ENCODE results near the gene AGPS.
A peak's percentile ranks its signal among the peaks of the same experiment; 100 is the strongest.
"Not testable (repeated sequence)": the region's sequence is repeated elsewhere in the genome, so short reads cannot be mapped to it uniquely, and the experiment has no call there.

AGPS gene

DNA sequence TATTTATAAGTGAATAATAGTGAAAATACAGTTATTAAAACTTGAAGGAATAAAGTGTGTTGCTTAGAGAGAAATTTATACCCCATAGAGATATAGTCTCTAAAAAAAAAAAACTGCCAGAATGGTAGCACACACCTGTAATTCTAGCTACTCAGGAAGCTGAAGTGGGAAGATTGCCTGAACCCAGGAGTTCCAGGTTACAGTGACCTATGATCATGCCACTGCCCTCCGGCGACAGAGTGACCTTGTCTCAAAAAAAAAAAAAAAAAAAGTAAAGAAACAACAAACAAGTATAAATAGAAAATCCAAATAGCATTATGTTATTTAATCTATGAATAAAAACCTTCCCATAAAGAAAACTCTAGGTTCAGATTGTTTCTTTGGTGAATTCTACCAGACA is 7.4 kb upstream of the AGPS start:
- DNase-seq (ENCODE audit: low read depth), result no peak

DNA sequence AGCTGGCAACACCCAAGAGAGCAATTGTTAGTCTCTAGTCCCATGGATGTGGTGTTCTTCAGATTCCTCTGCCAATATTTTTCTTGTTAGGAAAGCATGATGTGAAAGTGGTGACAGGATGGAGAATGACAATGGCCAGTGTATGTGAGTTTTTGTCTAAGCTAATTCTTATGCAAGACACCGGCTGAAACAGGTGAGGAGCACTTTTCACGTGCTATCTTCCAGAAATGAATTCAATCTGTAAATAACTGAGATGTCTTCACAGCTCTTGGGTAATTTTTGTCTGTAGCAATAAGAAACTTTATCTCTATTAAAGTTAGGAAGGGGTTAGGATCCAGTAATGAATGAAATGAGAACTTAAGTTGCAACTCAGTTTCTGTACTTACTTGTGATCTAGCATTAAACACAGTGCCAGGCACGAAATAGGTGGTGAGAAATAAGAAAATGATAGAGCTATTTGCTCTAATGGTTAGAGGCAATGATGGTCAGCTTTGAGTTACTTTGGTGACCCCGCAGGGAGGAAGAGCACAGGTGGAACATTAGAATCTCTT is 676 bp upstream of the AGPS start:
- DNase-seq (ENCODE audit: low read depth), result no peak

DNA sequence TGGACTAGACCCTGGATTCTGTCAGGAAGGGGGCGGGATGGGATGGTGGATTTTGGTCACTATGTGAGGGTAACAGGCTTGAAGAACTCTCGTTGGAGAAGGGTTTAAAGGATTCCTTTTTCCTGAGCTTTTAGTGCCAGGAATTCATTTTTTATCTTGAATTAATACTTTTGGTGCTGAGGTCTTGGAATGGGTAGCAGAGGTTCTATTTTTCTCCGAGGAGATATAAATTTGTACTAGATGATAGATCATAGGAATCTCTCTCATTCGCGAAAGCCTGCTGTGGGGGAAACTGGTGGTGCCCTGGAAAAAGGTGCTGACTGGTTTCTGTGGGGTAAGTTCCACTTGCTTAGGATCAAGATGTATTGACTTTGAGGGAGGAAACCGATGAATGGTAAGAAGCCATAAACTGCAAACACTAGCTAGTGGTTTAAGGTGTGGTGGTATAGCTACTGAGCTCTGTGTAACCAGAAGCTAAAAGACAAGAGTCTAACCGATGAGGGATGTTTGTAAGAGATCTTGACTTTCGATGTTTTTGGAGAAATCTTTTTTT is 706 bp downstream of the AGPS start:
- no peak for DNase-seq (ENCODE audit: low read depth)

DNA sequence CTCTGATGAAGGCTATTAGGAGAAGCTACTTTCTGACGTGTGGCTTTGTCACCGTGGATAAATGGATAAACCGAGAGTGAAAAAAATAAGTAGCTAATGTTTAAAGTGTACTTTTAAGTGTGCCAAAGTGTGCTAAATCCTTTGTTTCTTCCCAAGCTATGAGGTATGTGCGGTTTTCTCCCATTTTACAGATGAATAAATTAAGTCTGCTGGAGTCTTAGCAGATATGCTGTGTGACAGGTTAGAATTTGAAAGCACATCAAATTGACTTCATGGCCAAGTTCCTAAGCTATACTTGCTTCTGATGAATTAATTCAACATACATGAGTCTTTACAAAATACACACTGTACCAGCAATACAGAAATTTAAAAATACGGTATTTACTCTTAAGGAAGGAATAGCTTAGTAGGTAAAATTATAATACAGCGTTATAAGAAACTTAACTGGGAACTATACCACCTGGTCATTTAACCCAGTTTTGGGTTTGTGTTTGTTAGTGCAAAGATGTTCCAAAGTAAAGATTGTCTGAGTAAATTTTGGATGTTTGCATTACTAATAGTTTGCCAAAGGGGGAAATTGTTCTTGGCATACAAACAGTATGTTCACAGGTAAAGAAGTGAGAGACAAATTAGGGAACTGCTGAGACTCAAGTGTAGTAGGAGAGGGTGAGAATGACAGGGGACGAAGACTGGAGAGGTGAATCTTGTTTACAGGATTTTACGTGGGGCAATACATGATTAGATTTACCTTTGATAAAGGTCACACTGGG is 1.4 kb downstream of the AGPS start:
- no peak for DNase-seq (ENCODE audit: low read depth)

DNA sequence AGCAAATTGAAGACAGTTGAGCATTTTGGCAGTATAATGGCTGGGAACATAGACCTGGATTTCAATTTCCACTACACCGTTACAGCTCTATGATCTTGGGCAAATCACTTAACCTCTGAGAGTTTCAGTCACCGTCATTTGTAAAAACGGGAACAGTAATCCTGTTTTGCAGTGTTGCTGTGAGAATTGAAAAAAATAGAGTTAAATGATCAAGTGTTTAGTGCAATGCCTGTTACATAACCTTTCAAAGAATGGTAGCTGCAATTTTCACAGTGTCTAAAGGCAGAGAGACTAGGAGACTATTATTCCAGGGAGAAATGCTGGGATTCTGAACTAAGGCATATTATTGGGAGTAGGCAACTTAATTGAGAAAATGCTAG is 2.0 kb downstream of the AGPS start:
- DNase-seq (ENCODE audit: low read depth), result no peak

DNA sequence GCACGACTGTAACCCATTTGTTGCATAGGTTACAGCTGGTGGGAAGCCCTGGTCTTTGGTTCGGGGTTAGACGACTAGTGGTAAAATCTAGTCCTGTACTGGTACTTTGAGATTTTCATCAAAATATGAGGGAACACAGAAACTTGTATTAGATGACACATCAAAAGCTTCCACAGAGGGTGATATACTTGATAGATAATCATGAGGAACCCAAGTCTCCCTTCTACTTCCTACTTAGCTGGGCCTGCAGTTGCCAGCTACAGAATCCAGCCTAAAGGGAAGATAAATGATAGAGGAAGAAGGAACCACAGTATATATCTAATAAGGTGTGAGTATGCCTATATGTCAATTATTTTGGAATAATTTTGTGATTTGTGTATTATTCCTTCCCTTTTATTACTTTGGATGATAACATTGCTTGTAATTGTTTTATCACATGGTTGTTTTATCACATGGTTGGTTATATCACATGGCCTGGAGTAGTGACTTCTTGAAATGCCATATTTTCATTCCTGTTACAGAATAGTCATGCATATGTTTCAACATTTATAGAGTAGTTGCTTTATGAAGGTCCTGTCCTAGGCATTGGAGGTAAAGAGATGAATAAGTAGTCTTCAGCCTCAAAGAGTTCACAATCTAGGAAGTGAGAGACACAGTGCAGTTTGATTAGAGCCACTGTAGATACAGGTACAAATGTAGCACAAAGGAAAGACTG is 2.9 kb downstream of the AGPS start:
- DNase-seq (ENCODE audit: low read depth), result no peak

DNA sequence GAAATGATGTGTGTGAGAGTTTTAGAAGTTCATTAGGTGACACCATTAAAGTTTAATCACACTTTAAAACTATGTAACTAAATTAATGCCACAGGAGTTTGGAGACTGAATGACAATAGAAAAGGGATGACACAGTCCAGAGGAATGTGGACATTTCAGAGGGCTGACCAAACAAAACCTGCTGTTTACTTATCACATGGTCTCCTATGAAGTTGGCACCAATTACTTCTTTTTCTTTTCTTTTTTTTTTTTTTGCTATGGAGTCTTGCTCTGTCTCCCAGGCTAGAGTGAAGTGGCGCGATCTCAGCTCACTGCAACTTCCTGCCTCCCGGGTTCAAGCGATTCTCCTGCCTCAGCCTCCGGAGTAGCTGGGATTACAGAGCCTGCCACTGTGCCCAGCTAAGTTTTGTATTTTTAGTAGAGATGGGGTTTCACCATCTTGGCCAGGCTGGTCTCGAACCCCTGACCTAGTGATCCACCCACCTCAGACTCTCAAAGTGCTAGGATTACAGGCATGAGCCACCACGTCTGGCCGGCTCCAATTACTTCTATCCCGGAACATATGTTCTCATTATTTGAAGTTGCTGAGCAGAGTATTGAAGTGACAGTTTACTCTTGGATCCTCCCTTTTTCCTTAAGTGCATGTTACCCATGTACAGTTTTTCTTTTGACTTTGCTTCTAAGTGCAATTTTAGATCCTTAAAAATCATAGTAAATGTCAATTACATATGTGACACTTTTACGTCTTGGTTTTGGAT is 4.3 kb downstream of the AGPS start:
- DNase-seq (ENCODE audit: low read depth), result no peak

DNA sequence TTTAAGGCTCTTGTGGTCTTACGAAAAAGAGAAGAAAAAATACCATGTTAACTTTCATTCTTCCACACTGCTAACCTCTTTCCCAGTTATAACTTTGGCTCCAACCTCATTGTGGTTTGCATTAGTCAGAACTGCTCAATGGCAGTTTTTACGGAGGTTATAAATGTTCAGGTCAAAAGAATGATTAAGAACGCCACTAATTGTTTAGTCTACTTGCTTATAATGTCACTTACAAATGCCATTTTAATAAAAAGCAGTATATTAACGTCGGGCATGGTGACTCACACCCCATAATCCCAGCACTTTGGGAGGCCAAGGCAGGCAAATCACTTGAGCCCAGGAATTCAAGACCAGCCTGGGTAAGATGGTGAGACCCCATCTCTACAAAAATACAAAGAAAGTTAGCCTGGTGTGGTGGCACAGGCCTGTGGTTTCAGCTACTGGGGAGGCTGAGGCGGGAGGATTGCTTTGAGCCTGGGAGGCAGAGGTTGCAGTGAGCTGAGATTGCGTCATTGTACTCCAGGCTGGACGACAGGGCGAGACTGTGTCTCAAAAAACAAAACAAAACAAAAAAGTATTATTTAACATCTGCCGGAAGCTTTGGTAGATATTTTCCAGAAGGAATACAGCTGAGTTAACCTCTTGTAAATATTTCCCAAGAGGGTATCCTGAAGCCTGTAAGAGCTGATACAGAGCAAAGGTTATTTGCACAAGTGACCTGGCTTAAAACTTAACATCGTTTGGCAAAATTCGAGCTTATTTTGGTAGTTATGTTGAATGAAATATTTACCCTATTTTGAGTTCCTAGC is 5.1 kb downstream of the AGPS start:
- peak; percentile 84 for DNase-seq (ENCODE audit: low read depth)

DNA sequence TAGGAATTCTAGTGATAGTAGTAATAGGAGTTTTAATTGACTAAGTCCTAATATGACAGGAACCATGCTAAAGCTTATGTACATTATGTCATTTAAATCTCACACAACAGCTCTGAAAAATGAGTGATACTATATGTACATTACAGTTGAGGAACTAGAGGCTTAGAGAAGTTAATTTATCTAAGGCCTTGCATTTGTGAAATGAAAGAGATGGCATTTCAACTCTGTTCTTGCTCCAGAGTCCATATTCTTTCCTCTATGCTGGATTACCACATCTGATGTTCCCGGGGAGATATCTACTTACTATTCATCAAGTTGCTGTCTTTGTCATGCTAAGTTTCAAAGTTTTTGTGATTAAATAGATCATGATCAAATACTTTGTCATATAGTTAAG is 5.7 kb downstream of the AGPS start:
- DNase-seq (ENCODE audit: low read depth), result no peak

DNA sequence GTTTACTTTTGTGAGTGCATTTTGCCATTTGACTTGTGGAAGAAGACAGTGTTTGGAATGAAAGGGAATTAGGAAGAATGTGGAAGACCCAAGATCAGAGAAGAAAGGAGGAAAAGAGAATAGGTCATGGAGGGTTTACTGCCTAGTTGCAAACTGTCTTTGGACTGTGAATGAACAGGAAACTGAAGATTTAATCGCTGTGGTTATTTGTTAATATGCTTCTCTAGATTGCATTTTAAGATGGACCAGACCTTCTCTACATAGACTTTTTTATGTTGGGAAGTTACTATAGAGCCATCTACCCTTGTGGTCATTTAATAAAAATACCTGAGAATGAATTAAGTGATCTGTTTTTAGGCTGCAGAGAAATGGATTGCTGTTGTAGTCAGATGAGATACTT is 6.2 kb downstream of the AGPS start:
- no peak for DNase-seq (ENCODE audit: low read depth)

DNA sequence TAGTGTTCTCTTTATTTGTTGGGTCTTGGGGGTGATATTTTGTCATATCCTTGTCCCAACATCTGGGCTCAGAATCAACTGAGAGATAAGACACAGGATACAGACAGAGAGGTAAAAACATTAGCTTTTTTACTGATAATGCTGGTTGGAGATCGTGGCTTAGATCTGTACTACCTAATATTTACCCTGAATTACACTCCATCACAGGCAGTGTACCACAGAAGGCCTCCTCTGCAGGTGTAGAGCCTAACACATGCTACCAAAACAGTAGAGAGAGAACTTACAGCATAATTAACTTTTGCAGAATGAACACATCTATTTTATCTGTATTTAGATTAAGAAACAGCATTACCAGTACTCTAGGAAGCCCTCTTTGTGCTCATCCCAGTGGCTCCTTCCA is 6.8 kb downstream of the AGPS start:
- no peak for DNase-seq (ENCODE audit: low read depth)

DNA sequence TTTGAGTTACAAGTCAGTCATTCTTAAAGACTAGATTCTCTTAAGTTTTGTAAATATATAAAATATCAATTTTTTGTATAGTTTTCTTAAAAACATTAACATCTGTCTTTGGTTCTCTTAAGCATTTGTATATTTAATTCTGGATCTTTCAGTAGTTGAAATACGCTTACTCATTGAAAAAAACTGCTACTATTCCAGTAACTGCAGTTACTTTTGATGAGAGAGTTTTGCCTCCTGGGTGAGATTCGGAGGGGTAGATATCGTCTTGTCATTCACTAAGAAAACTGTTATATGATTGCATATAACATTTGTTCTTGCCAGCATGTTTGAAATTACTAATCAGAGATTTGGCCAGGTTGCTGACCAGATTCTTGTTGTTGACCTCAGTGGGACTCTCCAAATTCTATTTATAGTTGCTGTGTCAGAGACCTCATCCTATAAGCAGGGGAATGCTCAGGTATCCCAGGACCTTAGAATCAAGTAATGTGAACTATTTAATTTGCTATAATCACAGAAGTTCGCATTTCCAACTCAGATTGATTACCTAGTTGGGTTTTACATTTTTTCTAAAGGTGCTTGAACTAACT is 7.9 kb downstream of the AGPS start:
- DNase-seq (ENCODE audit: low read depth), result no peak

DNA sequence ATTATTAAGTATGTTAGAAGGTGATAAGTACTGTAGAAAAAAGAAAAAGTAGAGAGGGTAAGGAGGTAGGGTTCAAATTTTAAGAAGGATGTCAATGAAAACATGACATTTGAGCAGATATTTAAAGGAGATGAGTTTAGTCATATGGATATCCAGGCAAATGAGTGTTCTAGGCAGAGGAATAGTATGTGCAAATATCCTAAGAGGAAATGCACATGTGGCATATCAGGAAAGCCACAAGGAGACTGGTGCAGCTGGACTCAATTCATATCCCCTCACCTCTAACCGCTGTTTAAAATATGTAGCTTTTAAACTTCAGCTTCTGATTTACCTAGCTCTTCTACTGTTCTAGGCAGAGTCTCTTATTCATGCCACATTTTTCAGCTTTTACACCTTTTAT is 9.5 kb downstream of the AGPS start:
- DNase-seq (ENCODE audit: low read depth), result no peak

DNA sequence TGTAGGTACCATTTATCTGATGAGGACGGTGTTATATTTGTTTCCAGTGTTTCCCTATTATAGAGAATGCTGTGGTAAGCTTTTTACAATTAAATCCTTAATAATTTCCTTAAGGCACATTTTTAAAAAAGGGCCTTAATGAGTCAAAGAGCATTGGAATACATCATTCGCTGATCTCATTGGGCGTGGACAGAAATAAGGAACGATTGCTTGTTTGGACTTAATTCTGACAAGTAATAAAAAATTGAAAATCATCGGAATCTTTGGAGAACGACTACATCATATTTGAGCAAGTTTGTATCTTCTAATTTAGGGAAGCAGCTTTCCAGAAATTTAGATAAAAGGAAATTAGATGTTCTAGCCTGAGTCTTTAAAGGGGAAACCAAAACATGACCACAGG is 11.3 kb downstream of the AGPS start:
- no peak for DNase-seq (ENCODE audit: low read depth)

DNA sequence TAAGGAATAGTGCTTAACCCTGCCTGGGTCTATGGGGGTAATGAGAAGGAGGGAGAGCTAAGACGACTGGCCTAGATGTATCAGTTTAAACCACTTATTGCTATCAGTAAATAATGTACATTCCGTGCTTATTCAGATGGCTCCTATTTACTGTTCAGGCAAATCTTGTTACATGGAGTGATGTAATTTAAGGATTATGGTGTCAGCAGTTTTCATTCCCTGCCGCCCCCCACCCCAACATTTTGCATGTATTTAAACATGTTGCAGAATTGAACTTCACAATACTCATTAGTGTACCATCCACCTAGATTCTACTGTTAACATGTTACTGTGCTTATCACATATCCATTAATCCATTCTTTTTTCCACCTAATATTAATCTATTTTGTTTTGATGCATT is 11.7 kb downstream of the AGPS start:
- DNase-seq (ENCODE audit: low read depth), result no peak

DNA sequence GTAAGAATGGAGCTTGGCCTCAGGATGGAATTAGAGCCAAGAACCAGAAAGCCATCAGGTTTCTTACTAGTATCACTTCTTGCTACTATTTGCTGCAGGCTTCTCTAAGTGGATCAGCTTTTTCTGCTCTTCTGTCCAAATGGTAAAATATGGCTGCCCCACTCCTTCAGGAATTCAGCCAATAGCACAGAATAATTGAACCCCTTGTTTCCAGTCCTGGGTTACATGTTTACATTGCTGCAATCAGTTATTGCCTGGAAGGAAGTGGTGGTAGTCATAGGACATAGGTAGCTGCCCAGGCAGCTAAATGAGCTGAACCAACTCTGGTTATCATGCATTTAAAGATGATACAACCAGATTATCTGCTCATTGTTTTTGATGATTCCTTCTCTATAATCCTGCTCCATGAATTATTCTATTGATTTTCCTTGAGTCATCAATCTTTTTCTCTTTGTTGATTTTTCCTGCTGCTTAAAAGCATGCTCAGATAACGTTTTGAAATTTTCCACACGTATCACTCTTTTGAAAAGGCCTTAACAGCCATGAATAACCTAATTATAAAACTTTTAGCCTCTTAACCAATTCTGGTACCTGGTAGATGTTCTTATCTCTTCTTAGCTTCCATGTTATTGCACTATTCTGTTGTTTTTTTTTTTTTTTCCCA is 12.6 kb downstream of the AGPS start:
- DNase-seq (ENCODE audit: low read depth), result no peak

DNA sequence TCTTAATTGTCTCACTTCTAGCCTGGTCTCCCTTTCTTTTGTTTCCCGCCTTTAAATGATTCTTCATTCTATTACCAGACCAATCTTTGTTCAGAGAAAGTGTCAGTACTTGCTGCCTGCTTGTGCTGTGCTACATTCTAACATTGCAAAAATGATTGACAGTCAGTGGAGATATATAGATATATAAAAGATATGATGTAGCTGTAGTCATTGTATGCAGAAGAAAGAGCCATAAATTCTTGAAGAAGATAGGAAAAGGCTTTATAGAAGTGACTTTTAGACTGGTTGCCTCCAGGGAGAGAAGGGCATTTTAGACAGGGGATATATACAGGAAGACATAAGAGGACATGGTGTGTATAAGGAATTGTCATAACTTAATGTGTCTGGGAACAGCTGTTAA is 13.6 kb downstream of the AGPS start:
- DNase-seq (ENCODE audit: low read depth), result no peak

DNA sequence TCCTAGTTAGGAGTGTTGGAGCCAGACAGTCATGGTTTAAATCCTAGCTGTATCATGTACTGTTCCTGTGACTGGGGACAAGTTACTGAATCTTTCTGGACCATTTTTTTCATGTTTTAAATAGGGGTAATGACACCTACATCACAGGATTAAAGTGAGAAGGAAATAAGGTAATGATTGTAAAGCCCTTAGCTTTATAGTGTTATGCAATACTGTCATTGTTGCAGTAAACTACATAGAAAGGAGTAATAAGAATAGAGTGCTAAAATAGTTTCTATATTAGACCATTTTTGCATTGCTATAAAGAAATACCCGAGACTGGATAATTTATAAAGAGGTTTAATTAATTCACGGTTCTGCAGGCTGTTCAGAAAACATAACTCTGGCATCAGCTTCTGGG is 14.5 kb downstream of the AGPS start:
- no peak for DNase-seq (ENCODE audit: low read depth)

DNA sequence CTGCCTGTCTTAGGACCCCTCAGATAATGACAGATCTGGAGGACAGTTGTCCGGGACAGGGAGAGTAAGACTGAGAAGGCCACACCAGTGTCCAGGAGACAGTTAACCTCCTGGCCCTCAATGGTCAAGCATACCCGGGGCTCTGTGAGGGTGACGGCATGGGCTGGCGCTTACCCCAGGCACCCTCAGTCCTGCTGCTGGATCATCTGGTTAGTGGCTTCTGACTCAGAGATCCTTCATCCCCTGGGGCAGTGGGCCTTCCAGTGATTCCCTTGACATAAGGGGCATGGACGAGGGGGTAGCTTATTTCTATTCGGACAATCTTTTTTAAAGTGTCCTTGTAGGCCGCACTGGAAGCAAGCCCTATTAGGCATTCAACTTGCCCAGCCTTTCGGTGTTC is 18.1 kb downstream of the AGPS start:
- DNase-seq (ENCODE audit: low read depth), result not testable (repeated sequence)

DNA sequence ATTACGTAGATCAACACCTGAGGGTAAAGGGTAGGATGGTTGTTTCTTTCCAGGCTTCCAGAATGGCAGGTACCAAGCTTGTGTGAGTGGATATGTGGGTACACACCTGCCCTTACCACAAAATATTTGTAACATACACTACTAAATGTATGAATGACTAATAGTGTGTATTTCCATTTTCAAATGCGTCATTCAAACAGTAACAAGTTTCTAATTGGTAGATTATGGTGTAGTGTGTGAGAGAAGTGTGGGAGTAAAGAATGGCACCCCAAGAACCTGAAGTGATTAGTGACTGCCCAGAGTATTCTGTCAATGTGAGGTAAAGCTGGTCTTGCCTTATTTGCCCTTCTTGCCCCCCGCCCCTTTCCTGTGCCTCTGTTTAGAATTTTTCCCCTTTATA is 21.1 kb downstream of the AGPS start:
- DNase-seq (ENCODE audit: low read depth), result no peak

DNA sequence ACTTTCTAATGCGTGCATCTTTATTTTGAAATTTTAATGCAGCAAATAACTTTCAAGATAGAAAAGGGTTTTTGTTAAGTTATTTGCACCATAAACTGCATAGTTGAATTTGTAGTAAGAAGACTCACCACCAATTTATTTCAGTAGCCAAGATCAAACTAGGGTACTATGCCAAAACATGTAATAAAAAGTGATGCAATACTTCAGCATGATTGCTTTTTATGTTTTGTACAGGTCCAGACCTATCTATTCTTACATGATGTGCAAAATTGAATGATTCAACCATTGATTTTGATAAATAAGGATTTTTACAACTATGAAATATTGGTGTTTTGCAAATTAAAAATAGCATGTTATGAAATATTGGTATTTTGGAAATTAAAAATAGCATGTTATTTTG is 26.7 kb downstream of the AGPS start:
- peak; percentile 28 for DNase-seq (ENCODE audit: low read depth)

Measured in stromal cell of bone marrow (primary cell).